ENCODE measurements around the gene ABHD17A.

Gene ABHD17A

GRCh38 chr19:1917146-1917545 lies 31.9 kb upstream of the ABHD17A start:
- no peak for TF ChIP-seq GATA3 (IDR thresholded peaks at IDR 0.05; ENCODE audit: low read depth, low read length)
- no peak for TF ChIP-seq GATA2 (IDR thresholded peaks at IDR 0.05; ENCODE audit: low read depth, low read length)

DNA sequence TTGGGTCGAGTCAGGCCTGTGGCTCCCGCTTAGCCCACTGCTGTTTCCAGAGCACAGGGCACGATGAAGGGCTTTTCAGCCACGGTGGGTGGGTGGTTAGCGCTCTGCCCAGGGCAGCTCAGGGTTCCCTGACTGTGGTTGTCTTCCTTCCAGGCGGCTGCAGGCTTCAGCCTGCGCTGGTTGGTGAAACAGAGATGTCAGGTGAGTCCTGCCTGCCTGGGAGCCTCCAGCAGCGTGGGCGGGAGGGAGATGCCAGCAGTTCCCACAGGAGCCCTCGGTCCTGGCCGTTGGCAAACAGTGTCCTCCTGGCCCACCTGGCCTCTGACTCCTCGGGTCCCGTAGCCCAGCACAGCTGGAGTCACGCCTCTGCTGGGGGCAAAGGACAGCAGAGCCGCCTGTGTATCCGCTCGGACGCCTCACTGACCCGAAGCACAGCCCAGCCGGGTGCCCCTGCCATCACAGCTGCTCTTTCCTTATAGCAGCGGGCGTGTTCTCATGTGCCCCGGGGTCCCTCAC lies 29.6 kb upstream of the ABHD17A start:
- TF ChIP-seq GATA2 (IDR thresholded peaks at IDR 0.05; ENCODE audit: low read depth, low read length) (no peak), GATA3 (IDR thresholded peaks at IDR 0.05; ENCODE audit: low read depth, low read length) (no peak)

DNA sequence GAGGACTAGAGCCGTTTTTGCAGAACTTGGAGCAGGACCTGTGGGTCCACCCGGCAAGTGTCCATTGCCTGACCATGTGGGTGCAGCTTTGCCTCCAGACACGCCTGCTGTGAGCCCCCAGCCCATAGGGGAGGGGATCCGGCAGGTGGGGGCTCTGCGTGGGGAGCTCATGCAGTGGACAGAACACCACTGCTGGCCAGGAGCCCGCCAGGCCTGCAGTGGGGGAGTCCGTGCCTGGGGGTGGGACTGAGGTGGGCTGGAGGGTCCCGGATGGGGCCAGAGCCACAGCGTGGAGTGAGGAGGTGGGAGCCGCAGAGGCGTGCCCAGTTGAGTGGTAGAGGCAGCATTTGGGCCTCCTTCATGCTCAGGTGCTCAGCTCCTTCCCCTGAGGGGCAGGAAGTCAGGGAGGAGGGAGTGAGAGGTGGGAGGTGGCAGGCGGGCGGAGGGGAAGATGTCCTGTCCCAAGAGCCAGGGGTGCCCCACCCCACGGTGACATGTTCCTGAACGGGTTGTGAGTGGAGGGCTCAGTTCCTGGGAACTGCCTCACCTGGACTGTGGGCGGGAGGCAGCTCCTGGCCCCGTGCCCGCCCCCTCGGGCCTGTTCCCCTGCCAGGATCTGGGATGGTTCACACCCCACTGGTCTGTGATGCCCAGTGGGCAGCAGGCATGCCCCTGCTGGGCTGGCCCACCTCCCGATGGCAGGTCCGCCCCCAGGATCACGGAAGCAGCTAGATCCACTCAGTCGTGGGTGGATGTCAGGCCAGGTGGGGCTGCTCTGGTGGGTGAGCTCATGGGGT lies 28.7 kb upstream of the ABHD17A start:
- TF ChIP-seq GATA2 (IDR thresholded peaks at IDR 0.05; ENCODE audit: low read depth, low read length) (no peak), GATA3 (IDR thresholded peaks at IDR 0.05; ENCODE audit: low read depth, low read length) (no peak)

GRCh38 chr19:1912760-1913505 lies 27.6 kb upstream of the ABHD17A start:
- no peak for TF ChIP-seq GATA2 (IDR thresholded peaks at IDR 0.05; ENCODE audit: low read depth, low read length)
- TF ChIP-seq GATA3 (IDR thresholded peaks at IDR 0.05; ENCODE audit: low read depth, low read length), result no peak

GRCh38 chr19:1911995-1912394 lies 26.7 kb upstream of the ABHD17A start:
- no peak for TF ChIP-seq GATA2 (IDR thresholded peaks at IDR 0.05; ENCODE audit: low read depth, low read length)
- TF ChIP-seq GATA3 (IDR thresholded peaks at IDR 0.05; ENCODE audit: low read depth, low read length), result no peak

DNA sequence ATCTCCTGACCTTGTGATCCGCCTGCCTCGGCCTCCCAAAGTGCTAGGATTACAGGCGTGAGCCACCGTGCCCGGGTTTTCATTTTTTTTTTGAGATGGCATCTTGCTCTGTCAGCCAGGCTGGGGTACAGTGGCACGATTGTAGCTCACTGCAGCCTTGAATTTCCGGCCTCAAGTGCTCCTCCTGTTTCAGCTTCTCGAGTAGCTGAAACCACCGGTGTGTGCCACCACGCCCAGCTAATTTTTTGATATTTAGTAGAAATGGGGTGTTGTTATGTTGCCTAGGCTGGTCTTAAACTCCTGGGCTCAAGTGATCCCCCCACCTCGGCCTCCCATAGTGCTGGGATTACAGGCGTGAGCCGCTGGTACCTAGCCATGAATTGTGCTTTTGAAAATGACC lies 25.8 kb upstream of the ABHD17A start:
- TF ChIP-seq GATA2 (IDR thresholded peaks at IDR 0.05; ENCODE audit: low read depth, low read length), result no peak
- TF ChIP-seq GATA3 (IDR thresholded peaks at IDR 0.05; ENCODE audit: low read depth, low read length), result no peak

DNA sequence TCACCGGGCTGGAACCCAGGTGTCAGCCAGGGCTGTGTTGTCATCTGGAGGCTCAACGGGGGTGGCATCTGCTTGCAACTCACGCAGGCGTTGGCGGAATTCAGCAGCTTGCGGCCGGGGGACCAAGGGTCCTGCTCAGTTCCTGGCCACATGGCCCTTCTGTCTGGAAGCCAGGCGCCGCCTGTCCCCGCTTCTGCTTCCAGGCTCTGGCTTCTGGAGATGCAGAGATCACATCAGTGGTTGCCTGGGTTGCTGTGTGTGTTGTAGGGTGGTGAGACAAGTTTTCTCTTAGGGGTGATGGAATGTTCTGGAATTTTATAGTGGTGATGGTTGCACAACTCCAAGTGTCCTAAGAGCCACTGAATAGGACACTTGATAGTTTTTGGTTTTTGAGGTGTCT lies 24.9 kb upstream of the ABHD17A start:
- TF ChIP-seq GATA2 (IDR thresholded peaks at IDR 0.05; ENCODE audit: low read depth, low read length) (peak; percentile 88), GATA3 (IDR thresholded peaks at IDR 0.05; ENCODE audit: low read depth, low read length) (no peak)

DNA sequence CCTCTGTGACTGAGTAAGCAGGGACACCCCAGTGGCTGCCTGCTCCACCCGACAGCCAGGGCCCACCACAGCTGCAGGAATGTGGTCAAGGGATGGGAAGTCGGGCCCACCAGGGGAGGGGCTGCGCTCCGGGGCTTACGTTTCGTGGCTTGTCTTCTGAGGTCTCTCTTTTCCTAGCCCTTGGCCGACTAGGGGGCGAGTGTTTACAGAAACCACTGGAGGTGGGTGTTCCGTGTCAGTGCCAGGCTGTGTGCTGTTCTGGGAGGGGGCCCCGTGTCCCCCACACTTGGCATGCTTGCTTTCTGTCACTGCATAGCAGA lies 24.4 kb upstream of the ABHD17A start:
- TF ChIP-seq GATA2 (IDR thresholded peaks at IDR 0.05; ENCODE audit: low read depth, low read length) (no peak), GATA3 (IDR thresholded peaks at IDR 0.05; ENCODE audit: low read depth, low read length) (no peak)

- no peak for TF ChIP-seq GATA3 (IDR thresholded peaks at IDR 0.05; ENCODE audit: low read depth, low read length)
- TF ChIP-seq GATA2 (IDR thresholded peaks at IDR 0.05; ENCODE audit: low read depth, low read length), result no peak
These were observed 23.0 kb upstream of the ABHD17A start for GRCh38 chr19:1908364-1908678.

DNA sequence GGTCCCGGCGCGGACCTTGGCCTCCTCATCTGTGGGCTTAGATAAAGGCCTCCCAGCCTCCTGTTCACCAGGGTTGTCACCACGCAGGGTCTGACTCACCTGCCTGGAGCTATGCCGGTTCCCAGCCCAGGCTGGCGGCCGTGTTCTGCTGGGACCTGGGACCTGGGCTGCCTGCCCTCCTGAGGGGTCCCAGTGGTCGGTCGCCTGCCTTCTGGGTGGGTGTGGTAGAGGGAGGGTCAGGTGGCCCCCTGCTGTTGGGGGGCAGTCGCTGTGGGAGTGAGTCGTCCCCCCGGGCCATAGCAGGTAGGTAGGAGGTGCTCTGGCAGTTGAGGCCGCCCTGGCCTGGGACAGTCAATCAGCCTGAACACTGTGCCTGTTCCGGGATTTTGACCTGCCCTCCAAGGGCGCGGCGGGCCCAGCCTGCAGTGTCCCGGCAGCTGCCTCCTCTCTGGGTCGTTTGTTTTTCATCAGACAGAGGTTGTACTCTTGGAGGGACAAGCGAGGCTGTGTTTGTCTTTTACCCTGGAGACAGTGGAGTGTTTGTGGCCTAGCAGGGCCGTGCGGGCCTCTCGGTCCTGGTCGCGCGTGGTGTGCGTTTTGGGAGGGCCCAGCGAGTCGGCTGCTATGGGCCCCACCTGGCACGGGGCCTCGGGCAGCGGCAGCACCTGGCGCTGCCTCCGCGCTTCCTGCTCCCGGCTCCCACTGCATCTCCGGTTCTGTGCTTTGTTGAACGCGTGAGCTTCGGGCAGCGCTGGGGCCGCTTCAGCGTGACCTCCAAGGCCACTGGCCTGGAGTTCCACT lies 22.5 kb upstream of the ABHD17A start:
- no peak for TF ChIP-seq GATA2 (IDR thresholded peaks at IDR 0.05; ENCODE audit: low read depth, low read length)
- no peak for TF ChIP-seq GATA3 (IDR thresholded peaks at IDR 0.05; ENCODE audit: low read depth, low read length)

DNA sequence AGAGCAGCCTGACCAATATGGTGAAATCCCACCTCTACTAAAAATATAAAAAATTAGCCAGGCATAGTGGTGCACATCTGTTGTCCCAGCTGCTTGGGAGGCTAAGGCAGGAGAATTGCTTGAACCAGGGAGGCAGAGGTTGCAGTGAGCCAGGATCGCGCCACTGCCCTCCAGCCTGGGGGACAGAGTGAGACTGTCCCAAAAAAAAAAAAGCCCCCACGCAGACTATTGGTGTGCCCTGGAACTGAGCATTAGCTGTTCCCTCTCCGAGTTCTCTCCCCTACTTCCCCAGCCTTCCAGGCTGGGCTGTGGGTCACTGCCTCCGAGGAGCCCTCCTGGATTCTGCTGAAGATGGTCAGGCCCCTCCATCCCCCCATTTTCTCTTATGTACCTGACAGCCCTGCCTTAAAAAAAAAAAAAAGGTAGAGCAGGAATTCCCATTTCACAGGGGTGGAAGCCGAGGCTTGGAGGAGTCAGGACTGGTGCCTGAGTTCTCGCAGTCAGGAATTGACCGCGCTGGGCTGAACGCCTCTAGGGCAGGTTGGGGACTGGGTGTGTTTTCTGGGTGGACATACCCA lies 21.8 kb upstream of the ABHD17A start:
- TF ChIP-seq GATA2 (IDR thresholded peaks at IDR 0.05; ENCODE audit: low read depth, low read length), result no peak
- TF ChIP-seq GATA3 (IDR thresholded peaks at IDR 0.05; ENCODE audit: low read depth, low read length), result no peak

- TF ChIP-seq GATA2 (IDR thresholded peaks at IDR 0.05; ENCODE audit: low read depth, low read length) (no peak), GATA3 (IDR thresholded peaks at IDR 0.05; ENCODE audit: low read depth, low read length) (no peak)
These were observed 20.6 kb upstream of the ABHD17A start for GRCh38 chr19:1905863-1906375.

GRCh38 chr19:1905110-1905862 lies 20.0 kb upstream of the ABHD17A start, which contains the start of the genes ADAT3 and SCAMP4:
Gene ADAT3 (plus strand): TSS chr19:1905399. CDS start chr19:1912048, 6,649 bp downstream.
Gene SCAMP4 (plus strand): TSS chr19:1905399. CDS start chr19:1915020, 9,621 bp downstream.
- TF ChIP-seq GATA2 (IDR thresholded peaks at IDR 0.05; ENCODE audit: low read depth, low read length), result no peak
- no peak for TF ChIP-seq GATA3 (IDR thresholded peaks at IDR 0.05; ENCODE audit: low read depth, low read length)
